ENCODE measurements around the gene UBA52. TPM values are rescaled to one million over a fixed set of nuclear protein-coding genes. Genes with fewer than 3 reads are reported as not detected.

Gene UBA52
- total RNA-seq, 4 donors from 2014 or later = 222 to 609 (median 308) TPM

- Histone ChIP-seq H3K27me3 (no peaks in the 10 kb centered on the region), H3K4me1 (no peaks in the 10 kb centered on the region), H3K36me3 (peaks cover 0 to 71% (median 0%) of the 10 kb centered on the region in 3 donors), H3K27ac (no peak overlapping the region), H3K4me3 (no peak overlapping the region), H3K9me3 (no peaks in the 10 kb centered on the region)
- no peak for TF ChIP-seq POLR2A (IDR thresholded peaks at IDR 0.05)
- no peak for TF ChIP-seq CTCF (IDR thresholded peaks at IDR 0.05)
- DNase-seq = no peak
These were observed 4.7 kb upstream of the UBA52 start for GRCh38 chr19:18566953-18567352.

- DNase-seq = no peak
- H3K27ac ChIP-seq = no peak overlapping the region
- H3K36me3 ChIP-seq = peaks cover 0 to 61% (median 0%) of the 10 kb centered on the region in 3 donors
- H3K27me3 ChIP-seq = no peaks in the 10 kb centered on the region
- H3K4me3 ChIP-seq = no peak overlapping the region
- H3K4me1 ChIP-seq = peaks cover 3 to 12% (median 11%) of the 10 kb centered on the region in 4 donors
- TF ChIP-seq CTCF (IDR thresholded peaks at IDR 0.05) (no peak), POLR2A (IDR thresholded peaks at IDR 0.05) (no peak)
- H3K9me3 ChIP-seq = no peaks in the 10 kb centered on the region
These were observed 3.3 kb upstream of the UBA52 start for GRCh38 chr19:18568367-18568766.

GRCh38 chr19:18574691-18575291 is 3.1 kb downstream of the UBA52 start:
- no peak overlapping the region for H3K4me3 ChIP-seq
- H3K9me3 ChIP-seq = no peaks in the 10 kb centered on the region
- H3K36me3 ChIP-seq = peaks cover 0 to 43% (median 0%) of the 10 kb centered on the region in 3 donors
- H3K27ac ChIP-seq = no peak overlapping the region
- peaks cover 3 to 17% (median 12%) of the 10 kb centered on the region in 4 donors for H3K4me1 ChIP-seq
- H3K27me3 ChIP-seq = no peaks in the 10 kb centered on the region
- DNase-seq = no peak
- no peak for TF ChIP-seq POLR2A (IDR thresholded peaks at IDR 0.05)
- no peak for TF ChIP-seq CTCF (IDR thresholded peaks at IDR 0.05)

GRCh38 chr19:18576383-18576782 is 4.7 kb downstream of the UBA52 start:
- H3K4me3 ChIP-seq = no peak overlapping the region
- H3K27ac ChIP-seq = no peak overlapping the region
- no peaks in the 10 kb centered on the region for H3K9me3 ChIP-seq
- TF ChIP-seq POLR2A (IDR thresholded peaks at IDR 0.05) (no peak), CTCF (IDR thresholded peaks at IDR 0.05) (no peak)
- DNase-seq = no peak
- H3K36me3 ChIP-seq = peaks cover 0 to 43% (median 0%) of the 10 kb centered on the region in 3 donors
- H3K4me1 ChIP-seq = peaks cover 3 to 17% (median 12%) of the 10 kb centered on the region in 4 donors
- H3K27me3 ChIP-seq = no peaks in the 10 kb centered on the region

GRCh38 chr19:18577365-18577914 is 5.8 kb downstream of the UBA52 start:
- TF ChIP-seq CTCF (IDR thresholded peaks at IDR 0.05) = no peak
- no peak for TF ChIP-seq POLR2A (IDR thresholded peaks at IDR 0.05)
- peaks cover 0 to 43% (median 0%) of the 10 kb centered on the region in 3 donors for H3K36me3 ChIP-seq

More at GRCh38 chr19:18577365-18577914, 5.8 kb downstream of the UBA52 start:
- Histone ChIP-seq H3K9me3 (no peaks in the 10 kb centered on the region), H3K4me1 (peaks cover 3 to 15% (median 10%) of the 10 kb centered on the region in 4 donors), H3K27ac (no peak overlapping the region), H3K27me3 (no peaks in the 10 kb centered on the region), H3K4me3 (no peak overlapping the region)
- no peak for DNase-seq

Data from Peyer's patch (tissue), 4 donors.